Thyroid gland (tissue), 4 donors: ENCODE data around the gene COL8A1.

Experiments
- POLR2A ChIP-seq, 2 donors: fragments of 450-650 bp; IDR thresholded peaks; one replicate each; pipeline ENCODE4 v1.6.1; 2017; ENCODE audit warnings: antibody characterized with exemption in 2 of 2, mild to moderate bottlenecking in 2 of 2, moderate library complexity in 1 of 2
- TF ChIP-seq, protein P1 (sequence below), 6 experiments: fragments of 200-600 bp in 3 of 6; fragments of 450-650 bp in 3 of 6; sonication (generic) in 3 of 6; IDR thresholded peaks; one replicate each; pipeline ENCODE4 v1.5.1; 2016 to 2019; ENCODE audit warnings: antibody characterized with exemption in 6 of 6, mild to moderate bottlenecking in 2 of 6, inconsistent platforms in 1 of 6, moderate library complexity in 1 of 6

- TF ChIP-seq, protein P1, sequence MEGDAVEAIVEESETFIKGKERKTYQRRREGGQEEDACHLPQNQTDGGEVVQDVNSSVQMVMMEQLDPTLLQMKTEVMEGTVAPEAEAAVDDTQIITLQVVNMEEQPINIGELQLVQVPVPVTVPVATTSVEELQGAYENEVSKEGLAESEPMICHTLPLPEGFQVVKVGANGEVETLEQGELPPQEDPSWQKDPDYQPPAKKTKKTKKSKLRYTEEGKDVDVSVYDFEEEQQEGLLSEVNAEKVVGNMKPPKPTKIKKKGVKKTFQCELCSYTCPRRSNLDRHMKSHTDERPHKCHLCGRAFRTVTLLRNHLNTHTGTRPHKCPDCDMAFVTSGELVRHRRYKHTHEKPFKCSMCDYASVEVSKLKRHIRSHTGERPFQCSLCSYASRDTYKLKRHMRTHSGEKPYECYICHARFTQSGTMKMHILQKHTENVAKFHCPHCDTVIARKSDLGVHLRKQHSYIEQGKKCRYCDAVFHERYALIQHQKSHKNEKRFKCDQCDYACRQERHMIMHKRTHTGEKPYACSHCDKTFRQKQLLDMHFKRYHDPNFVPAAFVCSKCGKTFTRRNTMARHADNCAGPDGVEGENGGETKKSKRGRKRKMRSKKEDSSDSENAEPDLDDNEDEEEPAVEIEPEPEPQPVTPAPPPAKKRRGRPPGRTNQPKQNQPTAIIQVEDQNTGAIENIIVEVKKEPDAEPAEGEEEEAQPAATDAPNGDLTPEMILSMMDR (IDR thresholded peaks at IDR 0.05) = no peak
- no peak for TF ChIP-seq POLR2A (IDR thresholded peaks at IDR 0.05)
Measured at GRCh38 chr3:99829844-99830243, 191.4 kb downstream of the COL8A1 start.
